Sigmoid colon (tissue), 7 donors: ENCODE measurements around the gene ZMIZ1. TPM values are rescaled to one million over a fixed set of nuclear protein-coding genes. Genes with fewer than 3 reads are reported as not detected.

Experiments
- DNase-seq: peaks from one replicate; pipeline ENCODE4 v3.0.0-alpha.2; 2019
- H3K27ac ChIP-seq, 4 donors: fragments of 200-600 bp; sonication (generic); one replicate each; pipeline ENCODE4 v1.5.1; 2016 to 2019; ENCODE audit warnings: mild to moderate bottlenecking in 1 of 4
- H3K27me3 ChIP-seq, 3 donors: fragments of 200-600 bp; sonication (generic); one replicate each; pipeline ENCODE4 v1.5.1; 2019; ENCODE audit warnings: mild to moderate bottlenecking in 1 of 3
- H3K36me3 ChIP-seq, 4 donors: fragments of 200-600 bp; sonication (generic); one replicate each; pipeline ENCODE4 v1.5.1; 2016 to 2019
- H3K4me1 ChIP-seq, 4 donors: fragments of 200-600 bp; sonication (generic); one replicate each; pipeline ENCODE4 v1.5.1; 2017 to 2019
- H3K4me3 ChIP-seq, 4 donors: fragments of 200-600 bp; sonication (generic); one replicate each; pipeline ENCODE4 v1.5.1; 2017 to 2019; ENCODE audit warnings: mild to moderate bottlenecking in 2 of 4, moderate library complexity in 1 of 4
- H3K9me3 ChIP-seq, 4 donors: fragments of 200-600 bp in 3 of 4; sonication (generic) in 3 of 4; one replicate each; pipeline versions ENCODE4 v1.5.1 to v1.6.1; 2013 to 2019
- CTCF ChIP-seq, 4 experiments: fragments of 450-650 bp in 3 of 4; fragments of 200-600 bp in 1 of 4; IDR thresholded peaks; one replicate each; pipeline ENCODE4 v1.5.1; 2016 to 2019; ENCODE audit warnings: antibody characterized with exemption in 4 of 4, mild to moderate bottlenecking in 3 of 4, moderate library complexity in 2 of 4
- EP300 ChIP-seq, 4 donors: sonication (generic); formaldehyde crosslinking; IDR thresholded peaks; one replicate each; pipeline ENCODE4 v1.6.1; 2017; ENCODE audit warnings: antibody characterized with exemption in 4 of 4
- POLR2A ChIP-seq, 2 donors: fragments of 450-650 bp; IDR thresholded peaks; one replicate each; pipeline ENCODE4 v1.6.1; 2016; ENCODE audit warnings: antibody characterized with exemption in 2 of 2, mild to moderate bottlenecking in 2 of 2, moderate library complexity in 2 of 2
- POLR2AphosphoS5 ChIP-seq, 4 donors: sonication (generic); formaldehyde crosslinking; IDR thresholded peaks; one replicate each; pipeline ENCODE4 v1.6.1; 2017; ENCODE audit warnings: antibody characterized with exemption in 4 of 4
- WGBS, 2 donors: extraction: QIAGEN DNeasy Blood & Tissue Kit; methylation state at CpG; one replicate each; pipeline ENCODE4 v1.1.7; 2013; 5-methylcytosine and 5-hydroxymethylcytosine counted together
- intact Hi-C: fragments of 100-400 bp; cut with DNase I; formaldehyde crosslinking; loops from one replicate; pipeline ENCODE4 v1.15.1; 2023
- polyA plus RNA-seq, 3 donors: library from polyadenylated mRNA; stranded (reverse); fragments of 200-250 nt; gene quantifications; one replicate each; pipeline ENCODE4 v1.2.3, GENCODE V29; 2013
- total RNA-seq, 4 donors: library from RNA; depleted of rRNA; stranded (reverse); fragments of >200 nt; gene quantifications; one replicate each; pipeline ENCODE4 v1.1.0, GENCODE V29; 2016
- donor health status: healthy with polysubstance abuse.
- donor health status: Bipolar disorder and iron deficiency.
- donor health status: healthy.

ZMIZ1 gene
- total and polyA plus RNA-seq, 7 donors: 17.4 to 49.3 (median 31.5) TPM

DNA sequence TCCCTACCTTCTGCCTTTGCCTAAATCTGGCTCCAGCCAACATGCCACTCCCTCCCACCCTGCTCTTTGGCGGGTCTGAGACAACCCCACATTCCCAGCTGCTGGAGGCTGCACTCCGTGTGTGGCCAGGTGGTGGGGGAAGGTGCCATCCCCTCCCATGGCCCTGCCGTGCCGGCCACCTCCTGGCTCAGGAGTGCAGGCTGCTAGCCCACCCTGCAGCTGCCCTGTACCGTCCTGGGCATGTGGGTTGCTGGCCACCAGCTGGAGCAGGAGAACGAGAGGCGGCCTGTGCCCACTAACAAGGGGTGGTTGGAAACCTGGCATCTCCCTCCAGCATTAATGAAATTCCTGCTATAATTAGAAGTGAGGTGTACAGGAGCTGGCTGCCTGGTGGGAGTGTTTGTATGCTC, 97.6 kb downstream of the ZMIZ1 start:
- 83 to 85% methylated on average over 7 of the region's 7 CpGs for WGBS, 2 donors
- H3K36me3 ChIP-seq: peaks cover 0 to 36% (median 13%) of the 10 kb centered on the region in 4 donors
- H3K27me3 ChIP-seq: no peaks in the 10 kb centered on the region
- intact Hi-C loops: no loop called here
- DNase-seq: no peak
- peak overlapping the region in 3 of 4 donors; percentile 15 to 59 (median 57) for H3K27ac ChIP-seq
- no peaks in the 10 kb centered on the region for H3K9me3 ChIP-seq
- no peak overlapping the region for H3K4me3 ChIP-seq
- H3K4me1 ChIP-seq: peaks cover 0 to 70% (median 63%) of the 10 kb centered on the region in 4 donors
- TF ChIP-seq EP300 (IDR thresholded peaks at IDR 0.05): no peak
- TF ChIP-seq POLR2AphosphoS5 (IDR thresholded peaks at IDR 0.05): no peak
- TF ChIP-seq POLR2A (IDR thresholded peaks at IDR 0.05): no peak

- Histone ChIP-seq H3K9me3 (no peaks in the 10 kb centered on the region), H3K4me1 (peaks cover 0 to 68% (median 61%) of the 10 kb centered on the region in 4 donors), H3K27me3 (no peaks in the 10 kb centered on the region), H3K36me3 (peaks cover 0 to 36% (median 13%) of the 10 kb centered on the region in 4 donors), H3K27ac (peak overlapping the region in 3 of 4 donors; percentile 15 to 59 (median 57)), H3K4me3 (no peak overlapping the region)
- intact Hi-C loops: no loop called here
- TF ChIP-seq POLR2AphosphoS5 (IDR thresholded peaks at IDR 0.05): no peak
- 92 to 95% methylated on average over 10 of the region's 10 CpGs for WGBS, 2 donors
- no peak for DNase-seq
Measured at GRCh38 chr10:79166741-79167140, 98.0 kb downstream of the ZMIZ1 start.

- intact Hi-C loops: no loop called here
- no peak overlapping the region for H3K4me3 ChIP-seq
- H3K27me3 ChIP-seq: no peaks in the 10 kb centered on the region
- 78 to 89% methylated on average over 8 of the region's 8 CpGs for WGBS, 2 donors
- no peak for TF ChIP-seq POLR2A (IDR thresholded peaks at IDR 0.05)
- TF ChIP-seq EP300 (IDR thresholded peaks at IDR 0.05): no peak
- no peak for TF ChIP-seq POLR2AphosphoS5 (IDR thresholded peaks at IDR 0.05)
- no peak for TF ChIP-seq CTCF (IDR thresholded peaks at IDR 0.05)
- peaks cover 0 to 60% (median 56%) of the 10 kb centered on the region in 4 donors for H3K4me1 ChIP-seq
- no peak for DNase-seq
- no peaks in the 10 kb centered on the region for H3K9me3 ChIP-seq
- no peak overlapping the region for H3K27ac ChIP-seq
- H3K36me3 ChIP-seq: peaks cover 0 to 35% (median 13%) of the 10 kb centered on the region in 4 donors
Measured at GRCh38 chr10:79167537-79167936, 98.8 kb downstream of the ZMIZ1 start.

- Histone ChIP-seq H3K27ac (no peak overlapping the region), H3K9me3 (no peaks in the 10 kb centered on the region), H3K4me3 (no peak overlapping the region), H3K27me3 (no peaks in the 10 kb centered on the region), H3K36me3 (peaks cover 0 to 32% (median 13%) of the 10 kb centered on the region in 4 donors), H3K4me1 (peaks cover 0 to 53% (median 50%) of the 10 kb centered on the region in 4 donors)
- 93 to 97% methylated on average over 5 of the region's 5 CpGs for WGBS, 2 donors
- intact Hi-C loops: no loop called here
- DNase-seq: no peak
- TF ChIP-seq EP300 (IDR thresholded peaks at IDR 0.05) (no peak), POLR2AphosphoS5 (IDR thresholded peaks at IDR 0.05) (no peak), CTCF (IDR thresholded peaks at IDR 0.05) (no peak), POLR2A (IDR thresholded peaks at IDR 0.05) (no peak)
Measured at GRCh38 chr10:79168210-79168609, 99.4 kb downstream of the ZMIZ1 start.

DNA sequence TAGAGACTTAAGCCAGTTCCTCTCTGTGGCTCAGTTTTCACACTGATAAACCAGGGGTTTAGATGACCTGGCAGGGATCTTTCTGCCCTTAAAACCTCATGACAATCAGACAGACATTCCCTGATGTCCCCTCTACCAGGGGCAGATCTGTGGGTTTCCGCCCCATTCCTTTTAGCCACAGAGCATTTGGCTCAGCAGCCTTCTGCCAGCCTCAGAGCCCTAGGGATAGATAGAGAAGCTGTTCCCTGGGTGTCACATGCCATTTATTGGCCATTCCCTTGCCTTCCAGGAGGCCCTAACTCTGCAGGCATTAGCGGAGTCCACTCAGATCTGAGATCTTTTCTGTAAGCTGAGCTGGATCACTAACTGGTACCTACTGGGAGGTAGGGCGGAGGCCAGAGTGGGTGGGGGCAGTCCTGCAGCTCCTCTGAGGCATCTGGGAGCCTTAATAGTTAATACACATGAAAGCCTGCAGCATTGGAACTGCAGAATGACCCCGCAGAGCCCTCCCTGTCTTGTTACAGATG, 101.5 kb downstream of the ZMIZ1 start:
- Histone ChIP-seq H3K27ac (peak overlapping the region in 3 of 4 donors; percentile 35 to 51 (median 43)), H3K27me3 (no peaks in the 10 kb centered on the region), H3K4me1 (peaks cover 0 to 50% (median 41%) of the 10 kb centered on the region in 4 donors), H3K36me3 (peaks cover 0 to 36% (median 15%) of the 10 kb centered on the region in 4 donors), H3K9me3 (no peaks in the 10 kb centered on the region), H3K4me3 (no peak overlapping the region)
- DNase-seq: no peak
- 94 to 95% methylated on average over 4 of the region's 4 CpGs for WGBS, 2 donors
- intact Hi-C loops: no loop called here
- TF ChIP-seq POLR2AphosphoS5 (IDR thresholded peaks at IDR 0.05) (no peak), EP300 (IDR thresholded peaks at IDR 0.05) (no peak), POLR2A (IDR thresholded peaks at IDR 0.05) (no peak), CTCF (IDR thresholded peaks at IDR 0.05) (no peak)
